AG09319 (cell line): ENCODE results near the gene DMRTB1.
A peak's percentile ranks its signal among the peaks of the same experiment; 100 is the strongest.

ENCODE experiments used
- DNase-seq: peaks from one replicate; pipeline ENCODE4 v3.0.0-alpha.2; 2010; ENCODE audit warnings: low read depth; ENCODE audit errors: extremely low read depth
- CTCF ChIP-seq: IDR thresholded peaks from 2 replicates; pipeline ENCODE4 v1.5.1; 2011; ENCODE audit warnings: low read depth, mild to moderate bottlenecking, inconsistent platforms, low read length, moderate library complexity

DMRTB1 gene

GRCh38 chr1:53490351-53490750, 31.2 kb downstream of the DMRTB1 start:
- no peak for DNase-seq
- no peak for TF ChIP-seq CTCF

- DNase-seq, result no peak
- TF ChIP-seq CTCF, result no peak
Measured at GRCh38 chr1:53495633-53496345, 36.6 kb downstream of the DMRTB1 start.

GRCh38 chr1:53498555-53499131, 39.4 kb downstream of the DMRTB1 start:
- DNase-seq, result peak; percentile 8
- no peak for TF ChIP-seq CTCF

GRCh38 chr1:53499257-53500203, 40.3 kb downstream of the DMRTB1 start:
- no peak for DNase-seq
- TF ChIP-seq CTCF, result no peak

- no peak for DNase-seq
- no peak for TF ChIP-seq CTCF
Measured at GRCh38 chr1:53500204-53501064, 41.2 kb downstream of the DMRTB1 start.

- DNase-seq, result no peak
- TF ChIP-seq CTCF, result no peak
Measured at GRCh38 chr1:53501065-53502005, 42.1 kb downstream of the DMRTB1 start.
